Measurements from ENCODE around the gene RBCK1. TPM values are rescaled to one million over a fixed set of nuclear protein-coding genes. Genes with fewer than 3 reads are reported as not detected.
"Not testable (repeated sequence)": the region's sequence is repeated elsewhere in the genome, so short reads cannot be mapped to it uniquely, and the experiment has no call there.

Gene RBCK1
- total and polyA plus RNA-seq, 2 experiments from 2014 or later, result 72.3 to 129 TPM

DNA sequence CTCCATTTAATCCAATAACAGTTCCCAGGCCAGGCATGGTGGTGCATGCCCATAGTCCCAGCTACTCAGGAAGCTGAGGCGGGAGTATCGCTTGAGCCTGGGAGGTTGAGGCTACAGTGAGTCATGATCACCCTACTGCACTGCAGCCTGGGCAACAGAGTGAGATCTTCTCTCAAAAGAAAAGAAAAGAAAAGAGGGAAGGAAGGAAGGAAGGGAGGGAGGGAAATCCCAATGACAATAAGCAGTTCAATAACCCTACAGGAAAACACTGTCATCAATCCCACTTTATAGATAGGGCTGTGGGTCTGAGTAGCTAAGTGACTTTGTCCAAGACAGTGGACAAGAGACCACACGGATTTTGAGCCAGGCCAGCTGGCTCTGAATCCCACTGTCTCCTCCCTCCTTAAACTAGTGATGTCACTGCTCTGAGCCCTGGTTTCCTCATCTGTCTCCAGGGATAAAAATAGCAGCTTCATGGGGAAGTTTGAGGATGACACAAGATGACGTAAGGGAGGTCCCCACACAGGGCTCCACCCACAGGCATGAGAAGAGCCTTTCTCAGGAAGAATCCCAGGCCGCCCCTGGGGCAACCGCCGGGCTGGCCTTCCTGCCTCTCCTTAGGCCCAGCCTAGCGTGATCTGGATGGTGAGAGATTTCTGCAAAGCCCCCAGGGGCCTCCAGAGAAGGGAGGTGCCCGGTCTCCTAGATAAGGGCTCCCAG lies 34.8 kb upstream of the RBCK1 start:
- H3K4me1 ChIP-seq (ENCODE audit: insufficient read depth), result peaks cover 14% of the 10 kb centered on the region
- DNase-seq, result peak; percentile 83
- H3K9me3 ChIP-seq (ENCODE audit: low read depth), result no peaks in the 10 kb centered on the region
- TF ChIP-seq EZH2 (IDR thresholded peaks at IDR 0.05; ENCODE audit: insufficient read depth, poor library complexity, severe bottlenecking) (no peak), EZH2phosphoT487 (IDR thresholded peaks at IDR 0.05; ENCODE audit: insufficient read depth, low read depth) (no peak)
- H3K79me2 ChIP-seq (ENCODE audit: insufficient read depth), result no peaks in the 10 kb centered on the region
- 72 to 77% methylated on average over 9 of the region's 9 CpGs for WGBS, 2 experiments (ENCODE audit: low coverage in 1 of 2, low lambda C conversion rate in 2 of 2, missing lambda C conversion rate in 2 of 2)
- H3K4me2 ChIP-seq (ENCODE audit: unreplicated experiment), result no peak overlapping the region
- no peaks in the 10 kb centered on the region for H4K20me1 ChIP-seq (ENCODE audit: insufficient read depth)
- no peaks in the 10 kb centered on the region; the same call in 1 of the 2 replicates for H3F3A ChIP-seq (ENCODE audit: insufficient read depth)
- H3K9me2 ChIP-seq (ENCODE audit: insufficient read depth), result no peaks in the 10 kb centered on the region
- H2AFZ ChIP-seq, result no peak overlapping the region
- no peak overlapping the region for H3K4me3 ChIP-seq
- H3K27ac ChIP-seq, result peak overlapping the region; percentile 46; the same call in 1 of the 2 replicates
- no peaks in the 10 kb centered on the region for H3K36me3 ChIP-seq (ENCODE audit: low read depth)
- in situ Hi-C loops (cut with MboI), result no loop called here
- no peaks in the 10 kb centered on the region for H3K27me3 ChIP-seq (replicated peaks; ENCODE audit: insufficient read depth)
- H3K9ac ChIP-seq, result no peak overlapping the region

- Histone ChIP-seq H3K27ac (no peak overlapping the region), H3K4me1 (ENCODE audit: insufficient read depth) (peaks cover 14% of the 10 kb centered on the region), H3K36me3 (ENCODE audit: low read depth) (no peaks in the 10 kb centered on the region), H4K20me1 (ENCODE audit: insufficient read depth) (no peaks in the 10 kb centered on the region), H3F3A (ENCODE audit: insufficient read depth) (no peaks in the 10 kb centered on the region; the same call in 1 of the 2 replicates), H3K9me3 (ENCODE audit: low read depth) (no peaks in the 10 kb centered on the region), H3K27me3 (replicated peaks; ENCODE audit: insufficient read depth) (no peaks in the 10 kb centered on the region), H3K79me2 (ENCODE audit: insufficient read depth) (no peaks in the 10 kb centered on the region), H3K4me3 (no peak overlapping the region), H3K4me2 (ENCODE audit: unreplicated experiment) (no peak overlapping the region), H3K9me2 (ENCODE audit: insufficient read depth) (no peaks in the 10 kb centered on the region), H3K9ac (no peak overlapping the region), H2AFZ (no peak overlapping the region)
- WGBS, 2 experiments (ENCODE audit: low coverage in 1 of 2, low lambda C conversion rate in 2 of 2, missing lambda C conversion rate in 2 of 2), result 72 to 75% methylated on average over 10 of the region's 10 CpGs
- in situ Hi-C loops (cut with MboI), result no loop called here
- TF ChIP-seq EZH2phosphoT487 (IDR thresholded peaks at IDR 0.05; ENCODE audit: insufficient read depth, low read depth) (no peak), EZH2 (IDR thresholded peaks at IDR 0.05; ENCODE audit: insufficient read depth, poor library complexity, severe bottlenecking) (no peak)
- DNase-seq, result no peak
Observed at GRCh38 chr20:375265-375889, 32.7 kb upstream of the RBCK1 start.

DNA sequence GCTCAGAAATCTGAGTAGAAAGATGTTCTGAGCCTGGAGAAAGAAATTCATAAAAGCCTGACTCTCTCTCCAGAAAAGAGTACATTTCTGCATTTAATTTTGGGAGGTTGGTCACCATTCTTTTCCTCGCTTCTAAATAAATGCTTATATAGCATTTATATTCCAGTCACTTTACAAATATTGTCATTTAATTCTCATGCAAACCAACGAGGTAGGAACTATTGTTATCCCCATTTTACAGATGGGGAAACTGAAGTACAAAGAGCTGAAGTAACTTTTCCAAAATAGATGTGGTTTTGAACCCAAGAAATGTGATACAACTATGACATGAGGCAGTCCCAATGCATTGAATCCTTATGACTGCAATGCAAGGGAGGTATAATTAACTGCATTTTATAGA lies 32.0 kb upstream of the RBCK1 start:
- no peaks in the 10 kb centered on the region for H3K9me3 ChIP-seq (ENCODE audit: low read depth)
- no peaks in the 10 kb centered on the region for H3K27me3 ChIP-seq (replicated peaks; ENCODE audit: insufficient read depth)
- no peak overlapping the region for H3K4me2 ChIP-seq (ENCODE audit: unreplicated experiment)
- no peak overlapping the region for H2AFZ ChIP-seq
- H3F3A ChIP-seq (ENCODE audit: insufficient read depth), result no peaks in the 10 kb centered on the region
- no peak for TF ChIP-seq EZH2 (IDR thresholded peaks at IDR 0.05; ENCODE audit: insufficient read depth, poor library complexity, severe bottlenecking)
- TF ChIP-seq EZH2phosphoT487 (IDR thresholded peaks at IDR 0.05; ENCODE audit: insufficient read depth, low read depth), result no peak
- H3K36me3 ChIP-seq (ENCODE audit: low read depth), result no peaks in the 10 kb centered on the region
- peaks cover 14% of the 10 kb centered on the region for H3K4me1 ChIP-seq (ENCODE audit: insufficient read depth)
- H4K20me1 ChIP-seq (ENCODE audit: insufficient read depth), result no peaks in the 10 kb centered on the region
- no peaks in the 10 kb centered on the region for H3K9me2 ChIP-seq (ENCODE audit: insufficient read depth)
- H3K27ac ChIP-seq, result no peak overlapping the region
- WGBS, 2 experiments (ENCODE audit: low coverage in 1 of 2, low lambda C conversion rate in 2 of 2, missing lambda C conversion rate in 2 of 2), result 16 to 38% methylated on average over 2 of the region's 2 CpGs
- DNase-seq, result no peak
- peaks cover under 1% of the 10 kb centered on the region; the same call in 1 of the 2 replicates for H3K79me2 ChIP-seq (ENCODE audit: insufficient read depth)
- in situ Hi-C loops (cut with MboI), result no loop called here
- H3K4me3 ChIP-seq, result no peak overlapping the region
- H3K9ac ChIP-seq, result no peak overlapping the region

GRCh38 chr20:376750-377149 lies 31.3 kb upstream of the RBCK1 start:
- in situ Hi-C loops (cut with MboI), result no loop called here
- no peak overlapping the region for H3K27ac ChIP-seq

GRCh38 chr20:377578-377977 lies 30.5 kb upstream of the RBCK1 start:
- H3K4me1 ChIP-seq (ENCODE audit: insufficient read depth); H3K9me3 ChIP-seq (ENCODE audit: low read depth); H3K4me2 ChIP-seq (ENCODE audit: unreplicated experiment); H4K20me1 ChIP-seq (ENCODE audit: insufficient read depth); H2AFZ ChIP-seq; H3K4me3 ChIP-seq; H3K36me3 ChIP-seq (ENCODE audit: low read depth); H3F3A ChIP-seq (ENCODE audit: insufficient read depth); H3K27ac ChIP-seq; H3K9ac ChIP-seq; in situ Hi-C loops (cut with MboI); H3K9me2 ChIP-seq (ENCODE audit: insufficient read depth); DNase-seq; H3K27me3 ChIP-seq (replicated peaks; ENCODE audit: insufficient read depth): not testable (repeated sequence)
- peaks cover 11% of the 10 kb centered on the region for H3K79me2 ChIP-seq (ENCODE audit: insufficient read depth)
- WGBS, 2 experiments (ENCODE audit: low coverage in 1 of 2, low lambda C conversion rate in 2 of 2, missing lambda C conversion rate in 2 of 2), result 85 to 86% methylated on average over 12 of the region's 12 CpGs

More at GRCh38 chr20:376750-377149, 31.3 kb upstream of the RBCK1 start:
- no peak overlapping the region for H3K4me3 ChIP-seq
- no peak for TF ChIP-seq EZH2phosphoT487 (IDR thresholded peaks at IDR 0.05; ENCODE audit: insufficient read depth, low read depth)
- TF ChIP-seq EZH2 (IDR thresholded peaks at IDR 0.05; ENCODE audit: insufficient read depth, poor library complexity, severe bottlenecking), result no peak
- WGBS, 2 experiments (ENCODE audit: low coverage in 1 of 2, low lambda C conversion rate in 2 of 2, missing lambda C conversion rate in 2 of 2), result 47 to 54% methylated on average over 2 of the region's 2 CpGs
- no peaks in the 10 kb centered on the region for H4K20me1 ChIP-seq (ENCODE audit: insufficient read depth)
- H2AFZ ChIP-seq, result no peak overlapping the region
- no peak for DNase-seq
- no peaks in the 10 kb centered on the region for H3K36me3 ChIP-seq (ENCODE audit: low read depth)
- H3K4me2 ChIP-seq (ENCODE audit: unreplicated experiment), result no peak overlapping the region
- peaks cover 5% of the 10 kb centered on the region for H3K79me2 ChIP-seq (ENCODE audit: insufficient read depth)
- peaks cover 11% of the 10 kb centered on the region for H3K4me1 ChIP-seq (ENCODE audit: insufficient read depth)
- no peaks in the 10 kb centered on the region for H3F3A ChIP-seq (ENCODE audit: insufficient read depth)
- no peak overlapping the region for H3K9ac ChIP-seq
- H3K9me2 ChIP-seq (ENCODE audit: insufficient read depth), result no peaks in the 10 kb centered on the region
- H3K27me3 ChIP-seq (replicated peaks; ENCODE audit: insufficient read depth), result no peaks in the 10 kb centered on the region
- no peaks in the 10 kb centered on the region for H3K9me3 ChIP-seq (ENCODE audit: low read depth)

All from GM23248 (cell line).